KMS-11 (cell line): ENCODE data around the gene SRSF11.

Source experiments
- H2AFZ ChIP-seq: fragments of 200-600 bp; sonication (generic); 2 replicates; pipeline ENCODE4 v1.6.1; 2016; ENCODE audit warnings: antibody characterized with exemption, mixed run types, low read depth
- H3K27ac ChIP-seq: fragments of 200-600 bp; sonication (generic); 2 replicates; pipeline ENCODE4 v1.6.1; 2016; ENCODE audit warnings: mild to moderate bottlenecking, mixed run types
- H3K27me3 ChIP-seq: fragments of 200-600 bp; sonication (generic); 2 replicates; pipeline ENCODE4 v1.6.1; 2017; ENCODE audit warnings: mild to moderate bottlenecking, low read depth, mixed run types, moderate library complexity; ENCODE audit not compliant: insufficient read depth
- H3K36me3 ChIP-seq: fragments of 200-600 bp; sonication (generic); 2 replicates; pipeline ENCODE4 v1.6.1; 2017; ENCODE audit warnings: mild to moderate bottlenecking, mixed run types; ENCODE audit not compliant: insufficient read depth
- H3K4me1 ChIP-seq: fragments of 200-600 bp; sonication (generic); 2 replicates; pipeline ENCODE4 v1.6.1; 2016; ENCODE audit warnings: mild to moderate bottlenecking, low read depth, mixed run types; ENCODE audit not compliant: poor library complexity, severe bottlenecking
- H3K4me2 ChIP-seq: fragments of 200-600 bp; sonication (generic); 2 replicates; pipeline ENCODE4 v1.7.0; 2016; ENCODE audit warnings: mild to moderate bottlenecking, mixed run types
- H3K4me3 ChIP-seq: fragments of 200-600 bp; sonication (generic); IDR thresholded peaks from 2 replicates; pipeline ENCODE4 v1.6.1; 2017; ENCODE audit warnings: low read depth, low read length, mixed read lengths; ENCODE audit not compliant: insufficient read depth
- H3K79me2 ChIP-seq: fragments of 200-600 bp; sonication (generic); 2 replicates; pipeline ENCODE4 v1.6.1; 2016; ENCODE audit warnings: low read depth, mixed run types; ENCODE audit not compliant: insufficient read depth
- H3K9ac ChIP-seq: fragments of 200-600 bp; sonication (generic); 2 replicates; pipeline ENCODE4 v1.6.1; 2016; ENCODE audit warnings: mild to moderate bottlenecking, mixed run types
- H4K20me1 ChIP-seq: fragments of 200-600 bp; sonication (generic); 2 replicates; pipeline ENCODE4 v1.6.1; 2016; ENCODE audit warnings: mild to moderate bottlenecking, mixed run types; ENCODE audit not compliant: insufficient read depth
- TF ChIP-seq, protein P1 (sequence below): fragments of 200-600 bp; sonication (generic); conservative IDR thresholded peaks from 2 replicates; pipeline ENCODE4 v1.6.1; 2017; ENCODE audit warnings: low read depth, mild to moderate bottlenecking, antibody characterized with exemption, low read length, moderate library complexity, mixed read lengths

Gene SRSF11

DNA sequence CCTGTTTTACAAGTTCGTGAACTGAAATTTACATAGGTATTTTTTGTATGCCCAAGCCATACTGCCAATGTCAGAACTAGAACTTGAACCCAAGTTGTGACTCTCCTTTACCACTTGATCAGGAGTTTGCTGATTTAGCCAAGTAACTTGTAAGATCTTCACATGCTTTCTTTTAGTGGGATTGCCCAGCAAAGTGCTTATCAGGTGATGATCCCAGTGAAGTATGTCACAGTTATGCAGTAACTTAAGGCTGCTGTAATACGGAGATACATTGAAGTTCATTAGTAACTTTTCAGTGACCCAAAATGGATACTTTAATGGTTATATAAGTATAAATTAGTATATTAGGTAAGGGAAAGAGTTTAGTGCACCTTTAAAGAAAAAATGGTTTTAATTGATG lies 3.8 kb downstream of the SRSF11 start:
- Histone ChIP-seq H3K27ac (no peak overlapping the region), H3K36me3 (0 out of 2 replicates have a peak, but pooled peaks cover 5% of the 10 kb centered on the region), H3K4me1 (peaks cover 59% of the 10 kb centered on the region), H3K4me3 (no peak overlapping the region), H4K20me1 (no peaks in the 10 kb centered on the region), H2AFZ (no peak overlapping the region), H3K9ac (no peak overlapping the region), H3K27me3 (no peaks in the 10 kb centered on the region), H3K79me2 (peaks cover 73% of the 10 kb centered on the region), H3K4me2 (no peak overlapping the region)
- TF ChIP-seq, protein P1, sequence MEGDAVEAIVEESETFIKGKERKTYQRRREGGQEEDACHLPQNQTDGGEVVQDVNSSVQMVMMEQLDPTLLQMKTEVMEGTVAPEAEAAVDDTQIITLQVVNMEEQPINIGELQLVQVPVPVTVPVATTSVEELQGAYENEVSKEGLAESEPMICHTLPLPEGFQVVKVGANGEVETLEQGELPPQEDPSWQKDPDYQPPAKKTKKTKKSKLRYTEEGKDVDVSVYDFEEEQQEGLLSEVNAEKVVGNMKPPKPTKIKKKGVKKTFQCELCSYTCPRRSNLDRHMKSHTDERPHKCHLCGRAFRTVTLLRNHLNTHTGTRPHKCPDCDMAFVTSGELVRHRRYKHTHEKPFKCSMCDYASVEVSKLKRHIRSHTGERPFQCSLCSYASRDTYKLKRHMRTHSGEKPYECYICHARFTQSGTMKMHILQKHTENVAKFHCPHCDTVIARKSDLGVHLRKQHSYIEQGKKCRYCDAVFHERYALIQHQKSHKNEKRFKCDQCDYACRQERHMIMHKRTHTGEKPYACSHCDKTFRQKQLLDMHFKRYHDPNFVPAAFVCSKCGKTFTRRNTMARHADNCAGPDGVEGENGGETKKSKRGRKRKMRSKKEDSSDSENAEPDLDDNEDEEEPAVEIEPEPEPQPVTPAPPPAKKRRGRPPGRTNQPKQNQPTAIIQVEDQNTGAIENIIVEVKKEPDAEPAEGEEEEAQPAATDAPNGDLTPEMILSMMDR, result no peak

DNA sequence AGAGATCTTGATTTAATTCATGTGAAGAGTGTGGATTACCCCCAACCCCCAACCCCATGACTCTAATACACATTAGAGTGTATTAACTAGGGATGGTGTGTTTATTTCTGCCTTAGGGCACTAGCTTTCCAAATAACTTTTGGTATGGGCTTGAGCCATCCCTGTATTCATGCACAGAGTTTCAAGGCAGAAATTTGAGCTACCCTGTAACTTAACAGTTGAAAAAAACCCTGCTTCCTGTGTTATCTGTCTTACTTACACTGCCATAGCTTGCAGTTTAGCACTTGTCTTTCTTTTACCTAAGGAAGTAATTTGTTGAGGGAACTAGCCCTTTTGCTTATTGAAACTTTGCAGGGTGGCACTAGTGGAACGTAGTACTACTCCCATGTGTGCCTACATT lies 6.3 kb downstream of the SRSF11 start:
- no peaks in the 10 kb centered on the region for H4K20me1 ChIP-seq
- 0 out of 2 replicates have a peak, but pooled peaks cover 5% of the 10 kb centered on the region for H3K36me3 ChIP-seq
- peak overlapping the region; percentile 11; the same call in 1 of the 2 replicates for H3K4me2 ChIP-seq
- H3K4me1 ChIP-seq, result peaks cover 52% of the 10 kb centered on the region
- H3K79me2 ChIP-seq, result peaks cover 62% of the 10 kb centered on the region
- H3K4me3 ChIP-seq, result no peak overlapping the region
- TF ChIP-seq, protein P1, result no peak
- peak overlapping the region; percentile 11; the same call in 1 of the 2 replicates for H3K27ac ChIP-seq
- no peak overlapping the region for H2AFZ ChIP-seq
- H3K27me3 ChIP-seq, result no peaks in the 10 kb centered on the region
- no peak overlapping the region for H3K9ac ChIP-seq

GRCh38 chr1:70228670-70229069 lies 7.5 kb downstream of the SRSF11 start:
- Histone ChIP-seq H2AFZ (no peak overlapping the region), H3K79me2 (peaks cover 50% of the 10 kb centered on the region), H3K4me1 (peaks cover 42% of the 10 kb centered on the region), H4K20me1 (no peaks in the 10 kb centered on the region), H3K27ac (no peak overlapping the region), H3K4me3 (no peak overlapping the region), H3K4me2 (no peak overlapping the region), H3K27me3 (no peaks in the 10 kb centered on the region), H3K36me3 (0 out of 2 replicates have a peak, but pooled peaks cover 5% of the 10 kb centered on the region), H3K9ac (no peak overlapping the region)
- TF ChIP-seq, protein P1, result no peak

DNA sequence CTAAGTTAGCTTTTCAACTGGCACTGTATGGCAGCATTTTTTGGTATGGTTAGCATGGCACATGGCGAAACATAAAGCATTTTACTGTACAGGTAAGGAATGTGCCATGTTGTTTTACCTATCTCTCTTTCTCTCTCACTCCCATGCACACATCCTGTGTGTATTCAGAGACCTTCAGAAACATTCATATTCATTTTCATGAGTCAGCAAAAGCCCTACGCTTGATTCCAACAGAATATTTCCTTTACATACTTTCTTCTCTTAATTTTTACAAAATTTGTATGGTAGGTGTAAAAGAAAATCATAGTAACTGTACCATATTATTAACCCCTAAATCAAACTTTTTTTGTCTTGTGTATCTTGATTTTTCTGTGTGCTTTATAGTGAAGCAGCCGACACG lies 10.3 kb downstream of the SRSF11 start:
- TF ChIP-seq, protein P1, result no peak
- Histone ChIP-seq H3K4me3 (no peak overlapping the region), H3K27me3 (no peaks in the 10 kb centered on the region), H2AFZ (no peak overlapping the region), H3K79me2 (peaks cover 23% of the 10 kb centered on the region), H3K4me2 (no peak overlapping the region), H3K4me1 (peaks cover 16% of the 10 kb centered on the region), H3K27ac (no peak overlapping the region), H3K9ac (no peak overlapping the region), H3K36me3 (0 out of 2 replicates have a peak, but pooled peaks cover 5% of the 10 kb centered on the region), H4K20me1 (no peaks in the 10 kb centered on the region)
